Uterus (tissue), 4 donors: ENCODE measurements around the gene PCDHA8. TPM values are rescaled to one million over a fixed set of nuclear protein-coding genes. Genes with fewer than 3 reads are reported as not detected.
"Not testable (repeated sequence)": the region's sequence is repeated elsewhere in the genome, so short reads cannot be mapped to it uniquely, and the experiment has no call there.

Source experiments
- DNase-seq, 2 donors: peaks; one replicate each; pipeline ENCODE4 v3.0.0-alpha.2; 2019 to 2020
- H3K27ac ChIP-seq, 2 donors: fragments of 200-600 bp; sonication (generic); 1 replicate in 1 of 2; 2 replicates in 1 of 2; pipeline ENCODE4 v1.5.1; 2016 to 2018
- H3K27me3 ChIP-seq, 2 donors: fragments of 200-600 bp; sonication (generic); one replicate each; pipeline ENCODE4 v1.5.1; 2018 to 2019; ENCODE audit warnings: control low read depth in 1 of 2
- H3K36me3 ChIP-seq, 2 donors: fragments of 200-600 bp; sonication (generic); one replicate each; pipeline ENCODE4 v1.5.1; 2019; ENCODE audit warnings: control low read depth in 1 of 2
- H3K4me1 ChIP-seq, 2 donors: fragments of 200-600 bp; sonication (generic); one replicate each; pipeline ENCODE4 v1.5.1; 2018 to 2019; ENCODE audit warnings: control low read depth in 1 of 2
- H3K4me3 ChIP-seq, 2 donors: fragments of 200-600 bp; sonication (generic); 1 replicate in 1 of 2; 2 replicates in 1 of 2; pipeline ENCODE4 v1.5.1; 2018 to 2019; ENCODE audit warnings: mild to moderate bottlenecking in 1 of 2
- H3K9me3 ChIP-seq, 2 donors: fragments of 200-600 bp; sonication (generic); one replicate each; pipeline ENCODE4 v1.5.1; 2019; ENCODE audit warnings: control low read depth in 1 of 2
- POLR2A ChIP-seq, 2 donors: fragments of 450-650 bp; IDR thresholded peaks; one replicate each; pipeline ENCODE4 v1.6.1; 2016; ENCODE audit warnings: antibody characterized with exemption in 2 of 2, mild to moderate bottlenecking in 1 of 2, moderate library complexity in 1 of 2
- intact Hi-C: fragments of 100-400 bp; cut with DNase I; formaldehyde crosslinking; loops from one replicate; pipeline ENCODE4 v1.15.1; 2023; ENCODE audit warnings: low total_unique reads
- total RNA-seq, 4 donors: library from RNA; depleted of rRNA in 3 of 4; stranded (reverse); fragments of >200 nt in 3 of 4; gene quantifications; one replicate each; pipeline versions ENCODE4 v1.1.0 to v1.2.4, GENCODE V29; 2014 to 2023
- TF ChIP-seq, protein P1 (sequence below), 4 experiments: fragments of 200-600 bp in 2 of 4; fragments of 450-650 bp in 2 of 4; sonication (generic) in 2 of 4; IDR thresholded peaks; one replicate each; pipeline ENCODE4 v1.5.1; 2016 to 2019; ENCODE audit warnings: antibody characterized with exemption in 4 of 4, mild to moderate bottlenecking in 2 of 4, moderate library complexity in 1 of 4
- donor health status: DM: yes; HTN: yes; CAD: no.

Gene PCDHA8
- total RNA-seq, 4 donors from 2014 or later = 1.2 to 1.9 TPM; not detected in 2

- intact Hi-C loops = no loop called here
- peak; percentile 32 to 45 for DNase-seq
Observed at GRCh38 chr5:140806834-140807775, 33.9 kb upstream of the PCDHA8 start, which contains the start of gene PCDHA4. TSS of gene PCDHA4 (plus strand) at chr5:140807068.

GRCh38 chr5:140808241-140808888, 32.6 kb upstream of the PCDHA8 start:
- H3K36me3 ChIP-seq, intact Hi-C loops, H3K4me1 ChIP-seq, H3K9me3 ChIP-seq, DNase-seq, H3K4me3 ChIP-seq, H3K27ac ChIP-seq, H3K27me3 ChIP-seq: not testable (repeated sequence)

More at GRCh38 chr5:140806834-140807775, 33.9 kb upstream of the PCDHA8 start, which contains the start of gene PCDHA4:
- no peaks in the 10 kb centered on the region for H3K9me3 ChIP-seq
- no peaks in the 10 kb centered on the region for H3K36me3 ChIP-seq
- H3K27me3 ChIP-seq = no peaks in the 10 kb centered on the region
- H3K4me3 ChIP-seq = peak within 1 kb of the TSS; percentile 13 to 19
- H3K27ac ChIP-seq = peak within 1 kb of the TSS; percentile 33 to 44
- TF ChIP-seq, protein P1, sequence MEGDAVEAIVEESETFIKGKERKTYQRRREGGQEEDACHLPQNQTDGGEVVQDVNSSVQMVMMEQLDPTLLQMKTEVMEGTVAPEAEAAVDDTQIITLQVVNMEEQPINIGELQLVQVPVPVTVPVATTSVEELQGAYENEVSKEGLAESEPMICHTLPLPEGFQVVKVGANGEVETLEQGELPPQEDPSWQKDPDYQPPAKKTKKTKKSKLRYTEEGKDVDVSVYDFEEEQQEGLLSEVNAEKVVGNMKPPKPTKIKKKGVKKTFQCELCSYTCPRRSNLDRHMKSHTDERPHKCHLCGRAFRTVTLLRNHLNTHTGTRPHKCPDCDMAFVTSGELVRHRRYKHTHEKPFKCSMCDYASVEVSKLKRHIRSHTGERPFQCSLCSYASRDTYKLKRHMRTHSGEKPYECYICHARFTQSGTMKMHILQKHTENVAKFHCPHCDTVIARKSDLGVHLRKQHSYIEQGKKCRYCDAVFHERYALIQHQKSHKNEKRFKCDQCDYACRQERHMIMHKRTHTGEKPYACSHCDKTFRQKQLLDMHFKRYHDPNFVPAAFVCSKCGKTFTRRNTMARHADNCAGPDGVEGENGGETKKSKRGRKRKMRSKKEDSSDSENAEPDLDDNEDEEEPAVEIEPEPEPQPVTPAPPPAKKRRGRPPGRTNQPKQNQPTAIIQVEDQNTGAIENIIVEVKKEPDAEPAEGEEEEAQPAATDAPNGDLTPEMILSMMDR (IDR thresholded peaks at IDR 0.05) = peak; percentile 15 to 43 (median 28)
- no peak for TF ChIP-seq POLR2A (IDR thresholded peaks at IDR 0.05)
- H3K4me1 ChIP-seq = no peaks in the 10 kb centered on the region

GRCh38 chr5:140808889-140809291, 32.1 kb upstream of the PCDHA8 start:
- Histone ChIP-seq H3K4me1 (no peaks in the 10 kb centered on the region), H3K27ac (no peak overlapping the region), H3K9me3 (no peaks in the 10 kb centered on the region), H3K4me3 (no peak overlapping the region), H3K27me3 (no peaks in the 10 kb centered on the region), H3K36me3 (no peaks in the 10 kb centered on the region)
- intact Hi-C loops = no loop called here
- TF ChIP-seq POLR2A (IDR thresholded peaks at IDR 0.05) = no peak
- TF ChIP-seq, protein P1 (IDR thresholded peaks at IDR 0.05) = no peak
- peak in 1 of 2 donors; percentile 13 for DNase-seq

DNA sequence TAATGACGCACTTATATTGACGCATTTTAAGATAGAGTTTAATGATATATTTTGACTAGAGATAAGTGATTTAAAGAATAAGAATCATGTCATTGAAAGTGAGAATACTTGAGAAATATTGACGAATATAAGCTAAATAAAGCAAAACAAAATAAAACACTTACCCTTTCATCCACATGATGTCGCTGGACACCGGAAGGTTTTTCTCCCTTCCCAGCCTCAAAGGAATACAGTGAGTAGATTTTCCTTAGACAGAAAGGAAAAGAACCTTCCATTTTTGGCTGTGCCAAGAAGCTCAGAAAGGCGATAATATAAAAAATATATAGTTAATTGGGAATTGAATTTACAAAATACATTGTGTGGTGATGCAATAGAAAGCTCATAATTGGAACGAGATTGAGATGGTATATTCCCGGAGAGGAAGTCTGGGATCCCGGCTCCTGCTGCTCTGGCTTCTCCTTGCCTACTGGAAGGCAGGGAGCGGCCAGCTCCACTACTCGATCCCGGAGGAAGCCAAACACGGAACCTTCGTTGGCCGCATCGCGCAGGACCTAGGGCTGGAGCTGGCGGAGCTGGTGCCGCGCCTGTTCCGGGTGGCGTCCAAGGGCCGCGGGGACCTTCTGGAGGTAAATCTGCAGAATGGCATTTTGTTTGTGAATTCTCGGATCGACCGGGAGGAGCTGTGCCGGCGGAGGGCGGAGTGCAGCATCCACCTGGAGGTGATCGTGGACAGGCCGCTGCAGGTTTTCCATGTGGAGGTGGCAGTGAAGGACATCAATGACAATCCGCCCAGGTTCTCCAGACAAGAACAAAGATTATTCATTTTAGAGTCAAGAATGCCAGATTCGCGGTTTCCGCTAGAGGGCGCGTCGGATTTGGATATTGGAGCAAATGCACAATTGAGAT, 19.4 kb upstream of the PCDHA8 start, which contains the start of gene PCDHA5:
Gene PCDHA5 (plus strand): TSS at position 239 of the 906 bp plus-strand sequence.
- Histone ChIP-seq H3K9me3 (peaks cover 0 to 8% of the 10 kb centered on the region in 2 donors), H3K27me3 (peaks cover 0 to 12% of the 10 kb centered on the region in 2 donors), H3K36me3 (no peaks in the 10 kb centered on the region), H3K27ac (no peak within 1 kb of the TSS), H3K4me3 (no peak within 1 kb of the TSS), H3K4me1 (no peaks in the 10 kb centered on the region)
- TF ChIP-seq, protein P1 (IDR thresholded peaks at IDR 0.05) = peak in 2 of 4 experiments; percentile 22 to 25
- TF ChIP-seq POLR2A (IDR thresholded peaks at IDR 0.05) = no peak
- intact Hi-C loops = no loop called here
- peak in 1 of 2 donors; percentile 31 for DNase-seq

DNA sequence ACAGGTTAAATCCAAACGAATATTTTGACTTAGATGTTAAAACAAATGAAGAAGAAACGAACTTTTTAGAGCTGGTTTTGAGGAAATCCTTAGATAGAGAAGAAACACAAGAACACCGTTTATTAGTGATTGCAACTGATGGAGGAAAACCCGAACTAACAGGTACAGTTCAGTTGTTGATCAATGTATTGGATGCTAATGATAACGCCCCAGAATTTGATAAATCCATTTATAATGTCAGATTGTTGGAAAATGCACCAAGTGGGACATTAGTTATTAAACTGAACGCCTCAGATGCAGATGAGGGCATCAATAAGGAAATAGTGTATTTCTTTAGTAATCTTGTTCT, 18.7 kb upstream of the PCDHA8 start:
- TF ChIP-seq, protein P1 (IDR thresholded peaks at IDR 0.05) = no peak
- no peak for TF ChIP-seq POLR2A (IDR thresholded peaks at IDR 0.05)
- Histone ChIP-seq H3K4me1 (no peaks in the 10 kb centered on the region), H3K4me3 (no peak overlapping the region), H3K27me3 (peaks cover 0 to 12% of the 10 kb centered on the region in 2 donors), H3K9me3 (peaks cover 0 to 13% of the 10 kb centered on the region in 2 donors), H3K27ac (no peak overlapping the region), H3K36me3 (no peaks in the 10 kb centered on the region)
- no peak for DNase-seq
- intact Hi-C loops = no loop called here

- H3K9me3 ChIP-seq = peaks cover 0 to 13% of the 10 kb centered on the region in 2 donors
- peaks cover 0 to 12% of the 10 kb centered on the region in 2 donors for H3K27me3 ChIP-seq
- DNase-seq, H3K4me3 ChIP-seq, H3K36me3 ChIP-seq, intact Hi-C loops, H3K27ac ChIP-seq, H3K4me1 ChIP-seq: not testable (repeated sequence)
Observed at GRCh38 chr5:140822969-140823368, 18.0 kb upstream of the PCDHA8 start.
